GM12865 (cell line): ENCODE data around the gene CEP131.

Experiments
- DNase-seq: peaks from one replicate; pipeline ENCODE4 v3.0.0; 2010; ENCODE audit warnings: low read depth
- H3K4me3 ChIP-seq: 2 replicates; pipeline ENCODE4 v1.5.1; 2011; ENCODE audit warnings: mild to moderate bottlenecking, low read depth, low read length, control low read depth
- CTCF ChIP-seq: IDR thresholded peaks from 2 replicates; pipeline ENCODE4 v1.5.1; 2011; ENCODE audit warnings: low read length, control low read depth, low read depth, inconsistent platforms; ENCODE audit not compliant: insufficient read depth; ENCODE audit errors: missing control alignments

CEP131 gene

GRCh38 chr17:81162491-81162890 is 60.3 kb downstream of the CEP131 start:
- DNase-seq = no peak
- no peak for TF ChIP-seq CTCF
- H3K4me3 ChIP-seq = no peak overlapping the region

- DNase-seq = no peak
- no peak for TF ChIP-seq CTCF
- no peak overlapping the region for H3K4me3 ChIP-seq
Observed at GRCh38 chr17:81161972-81162371, 60.8 kb downstream of the CEP131 start.

- TF ChIP-seq CTCF = no peak
Observed at GRCh38 chr17:81161536-81161935, 61.2 kb downstream of the CEP131 start.

GRCh38 chr17:81160747-81161453 is 61.9 kb downstream of the CEP131 start:
- H3K4me3 ChIP-seq = no peak overlapping the region
- no peak for TF ChIP-seq CTCF
- no peak for DNase-seq

More at GRCh38 chr17:81161536-81161935, 61.2 kb downstream of the CEP131 start:
- no peak overlapping the region for H3K4me3 ChIP-seq
- DNase-seq = no peak

- H3K4me3 ChIP-seq = no peak overlapping the region
- no peak for TF ChIP-seq CTCF
- DNase-seq = no peak
Observed at GRCh38 chr17:81160306-81160705, 62.5 kb downstream of the CEP131 start.

- no peak for DNase-seq
- H3K4me3 ChIP-seq = no peak overlapping the region
- no peak for TF ChIP-seq CTCF
Observed at GRCh38 chr17:81159611-81160265, 63.0 kb downstream of the CEP131 start.
